ENCODE results near the gene USH1C.

USH1C gene

GRCh38 chr11:17547051-17547577, 2.9 kb upstream of the USH1C start, which contains the start of gene OTOG:
OTOG (plus strand) TSS chr11:17547259; CDS start chr11:17547373, 114 bp downstream.
- DNase-seq (ENCODE audit: low read depth, low spot score): no peak

DNA sequence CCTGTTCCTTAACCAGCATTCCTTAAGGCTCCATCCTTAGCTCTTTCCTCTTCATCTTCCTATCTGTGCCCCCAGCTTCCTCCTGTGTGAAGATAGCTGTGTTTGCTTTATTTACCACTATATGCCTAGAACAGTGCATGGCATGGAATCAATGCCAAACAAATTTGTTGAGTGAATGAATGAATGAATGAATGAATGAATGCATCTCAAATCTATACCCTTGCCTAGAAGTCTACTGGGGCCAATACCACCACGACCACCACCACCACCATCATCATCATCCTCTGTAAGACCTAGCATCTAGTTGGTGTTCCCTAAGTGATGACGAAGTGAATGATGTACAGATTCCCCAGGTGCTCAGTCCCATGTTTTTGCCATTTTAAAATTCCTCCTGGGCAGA, 2.0 kb upstream of the USH1C start:
- no peak for DNase-seq (ENCODE audit: low read depth, low spot score)

DNA sequence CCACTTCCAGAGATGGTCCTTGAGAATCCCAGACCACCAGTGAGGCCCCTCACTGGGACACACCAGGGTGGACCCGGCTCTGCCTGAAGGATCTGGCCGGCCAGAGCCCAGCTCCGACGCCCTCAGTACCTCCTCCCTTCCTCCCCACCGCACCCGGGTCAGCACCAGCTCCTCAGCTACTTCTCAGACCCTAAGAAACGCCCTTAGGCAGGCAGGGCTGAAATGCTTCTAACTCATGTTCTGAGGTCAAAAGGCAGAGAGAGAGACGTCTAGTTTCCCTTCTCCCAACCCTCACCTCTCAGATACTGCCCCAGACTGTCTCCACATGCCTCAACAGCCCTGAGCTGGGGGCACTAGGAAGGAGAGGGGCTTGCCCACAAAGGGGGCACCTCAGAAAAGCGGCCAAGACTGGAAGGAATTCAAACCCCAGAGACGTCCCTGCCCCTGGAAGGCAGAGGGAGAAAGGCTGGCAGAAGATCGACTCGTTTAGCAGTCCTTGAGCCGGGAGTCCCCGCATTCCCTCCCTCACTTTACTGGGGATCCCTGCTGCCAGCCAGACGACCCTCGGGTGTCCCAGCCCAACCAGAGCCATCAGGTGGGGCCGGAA, 539 bp downstream of the USH1C start:
- DNase-seq (ENCODE audit: low read depth, low spot score): no peak

GRCh38 chr11:17543041-17543440, 1.2 kb downstream of the USH1C start:
- DNase-seq (ENCODE audit: low read depth, low spot score): no peak

DNA sequence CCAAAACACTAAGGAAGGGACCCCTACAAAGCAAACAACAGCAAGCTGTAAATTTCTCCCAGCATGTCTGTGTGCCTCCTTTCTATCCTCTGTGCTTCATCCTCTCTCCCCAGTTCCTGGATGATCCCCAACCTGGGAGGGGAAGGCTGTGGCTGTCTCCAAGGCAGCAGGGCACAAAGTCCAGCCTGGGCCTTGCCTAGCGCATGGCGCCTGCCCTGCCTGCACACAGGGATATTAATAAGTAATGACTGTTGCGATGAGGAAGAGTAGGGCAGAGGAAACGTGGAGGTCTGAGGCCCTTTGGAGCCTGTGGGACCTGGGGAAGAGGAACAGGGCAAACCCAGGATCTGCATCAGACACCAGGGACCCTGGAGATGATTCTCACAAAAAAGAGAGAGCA, 2.0 kb downstream of the USH1C start:
- no peak for DNase-seq (ENCODE audit: low read depth, low spot score)

DNA sequence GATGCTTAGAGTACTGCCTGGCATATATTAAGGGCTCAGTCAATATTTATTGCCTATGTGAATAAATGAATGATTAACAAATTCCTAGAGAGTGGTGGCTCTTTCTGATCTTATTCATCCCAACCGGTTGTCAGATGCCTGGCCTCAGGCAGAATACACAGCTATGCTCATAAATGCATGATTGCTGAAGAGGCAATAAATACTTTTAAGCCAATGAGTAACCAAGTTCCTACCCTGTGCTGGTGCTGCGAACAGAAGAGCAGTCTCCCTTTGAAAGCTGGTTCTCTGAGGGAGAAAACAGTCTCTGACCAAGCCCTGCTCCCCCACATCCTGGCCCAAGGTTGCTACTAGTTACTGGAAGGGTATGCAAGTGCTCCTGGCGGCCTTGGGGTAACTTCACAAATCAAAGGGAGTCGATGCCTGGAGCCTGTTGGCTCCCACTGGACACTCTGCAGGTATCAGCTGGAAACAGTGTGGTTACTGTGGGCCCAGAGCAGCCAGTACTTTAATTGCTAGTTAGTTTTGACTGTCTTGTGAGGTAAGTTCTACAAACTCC, 2.8 kb downstream of the USH1C start:
- no peak for DNase-seq (ENCODE audit: low read depth, low spot score)

DNA sequence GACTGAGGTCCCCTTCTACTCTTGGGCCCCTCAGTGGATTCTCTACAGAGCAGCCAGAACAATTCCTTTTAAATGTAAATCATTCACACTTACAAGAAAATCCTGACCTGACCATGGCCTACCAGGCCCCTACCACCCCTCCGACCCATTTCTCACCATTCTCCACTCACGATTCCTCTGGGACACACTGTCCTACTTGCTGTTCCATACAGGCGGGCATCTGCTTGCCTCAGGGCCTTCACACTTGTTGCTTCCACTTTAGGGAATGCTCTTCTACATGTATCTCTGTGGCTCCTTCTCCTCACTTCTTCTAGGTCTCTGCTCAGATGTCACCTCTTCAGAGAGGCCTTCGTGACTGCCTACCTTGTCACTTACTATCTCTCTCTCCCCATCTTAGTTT, 3.4 kb downstream of the USH1C start:
- no peak for DNase-seq (ENCODE audit: low read depth, low spot score)

- no peak for DNase-seq (ENCODE audit: low read depth, low spot score)
Observed at GRCh38 chr11:17538731-17539130, 5.5 kb downstream of the USH1C start.

DNA sequence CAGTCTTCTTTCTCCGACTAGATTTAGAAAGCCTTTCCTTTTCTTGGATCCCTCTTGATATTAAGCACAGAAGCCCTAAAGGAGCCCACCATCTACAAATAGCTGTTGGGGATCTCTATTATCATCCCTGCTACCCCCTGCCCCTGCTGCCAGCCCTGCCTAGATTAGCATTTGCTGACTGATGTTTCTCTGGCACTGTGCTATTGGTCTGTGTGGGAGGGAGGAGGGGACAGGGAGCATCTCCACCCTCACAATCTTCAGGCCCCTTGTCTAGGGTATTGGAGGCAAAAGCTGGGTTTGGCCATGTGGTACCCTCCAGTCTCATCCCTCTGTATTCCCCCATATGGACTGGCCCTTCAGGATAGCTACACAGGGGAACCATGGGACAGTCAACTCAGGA, 6.2 kb downstream of the USH1C start:
- no peak for DNase-seq (ENCODE audit: low read depth, low spot score)

DNA sequence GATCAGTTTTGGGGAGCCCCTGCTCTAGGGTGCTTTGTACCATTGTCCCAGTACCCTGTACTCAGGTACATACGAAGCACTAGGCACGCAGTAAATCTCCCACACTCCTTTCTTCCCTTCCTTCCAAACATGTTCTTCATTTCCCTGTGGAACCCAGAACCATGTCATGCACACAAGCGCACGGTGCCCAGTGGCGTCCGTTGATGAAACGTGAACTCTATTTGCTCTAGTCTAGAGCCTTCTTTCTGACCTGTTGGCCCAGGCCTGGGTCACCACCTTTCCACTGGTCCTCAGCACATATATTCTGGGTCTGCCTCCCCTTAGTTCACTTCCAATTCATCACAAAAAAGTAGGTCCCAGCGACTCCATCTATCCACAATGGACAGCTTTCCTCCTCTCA, 7.0 kb downstream of the USH1C start:
- DNase-seq (ENCODE audit: low read depth, low spot score): no peak

DNA sequence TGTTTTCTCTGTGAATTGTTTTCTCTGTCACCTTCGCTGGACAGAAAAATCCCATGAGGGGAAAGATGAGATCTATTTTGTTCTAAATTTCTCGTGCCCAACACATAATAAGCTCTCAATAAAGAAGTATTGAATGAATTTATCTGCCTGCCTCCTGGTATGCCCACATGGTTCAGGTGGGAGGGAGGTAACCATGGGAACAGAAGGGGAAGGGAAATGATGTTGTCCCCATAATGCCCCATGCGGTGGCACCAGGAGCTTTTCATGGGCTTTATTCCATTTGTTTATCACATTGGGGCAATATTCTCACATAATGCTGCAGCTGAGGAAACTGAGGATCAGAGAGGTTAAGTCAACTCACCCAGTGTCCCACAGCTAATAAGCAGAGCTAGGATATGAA, 8.7 kb downstream of the USH1C start:
- no peak for DNase-seq (ENCODE audit: low read depth, low spot score)

GRCh38 chr11:17533778-17534415, 10.3 kb downstream of the USH1C start:
- no peak for DNase-seq (ENCODE audit: low read depth, low spot score)

DNA sequence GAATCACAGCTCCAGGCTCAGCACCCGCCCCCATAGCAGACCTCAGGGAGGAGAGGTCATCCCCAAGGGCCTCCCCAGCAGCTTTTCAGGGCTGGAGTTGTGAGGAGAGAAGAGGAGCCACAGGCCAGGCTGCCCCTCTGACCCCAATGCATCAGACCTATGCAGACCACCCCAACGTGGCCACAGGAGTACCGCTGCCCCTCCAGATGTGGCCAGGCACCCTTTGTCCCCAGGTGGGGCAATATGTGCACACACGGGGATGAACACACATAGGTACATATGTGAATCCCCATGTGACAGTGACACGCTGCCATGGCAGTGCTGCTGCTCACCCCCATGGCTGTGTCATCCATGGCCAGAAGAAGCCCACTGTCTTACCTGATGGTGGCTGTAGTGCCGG, 10.9 kb downstream of the USH1C start:
- DNase-seq (ENCODE audit: low read depth, low spot score): no peak

GRCh38 chr11:17532784-17533183, 11.4 kb downstream of the USH1C start:
- DNase-seq (ENCODE audit: low read depth, low spot score): no peak

DNA sequence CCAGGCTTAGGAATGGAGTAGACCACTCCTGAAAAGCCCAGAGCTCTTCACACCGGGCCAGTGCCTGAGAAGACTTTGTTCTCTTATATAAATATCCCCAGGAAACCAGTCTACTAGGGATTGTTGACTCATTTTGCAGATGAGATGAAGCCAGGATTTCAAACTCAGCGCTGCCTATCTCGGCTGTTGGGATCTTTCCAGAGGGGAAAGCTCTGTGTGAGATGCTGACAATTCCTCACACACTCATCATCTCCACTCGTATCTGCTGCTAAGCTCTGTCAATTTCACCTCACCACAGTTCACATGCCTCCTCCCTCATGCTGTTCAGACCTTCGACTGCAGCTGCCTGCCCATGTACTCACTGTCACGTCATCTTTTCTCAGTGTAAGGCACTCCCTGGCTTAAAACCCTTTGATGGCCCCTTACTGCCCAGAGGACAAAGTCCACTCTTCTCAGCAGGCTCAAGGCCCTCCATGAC, 12.5 kb downstream of the USH1C start:
- no peak for DNase-seq (ENCODE audit: low read depth, low spot score)

DNA sequence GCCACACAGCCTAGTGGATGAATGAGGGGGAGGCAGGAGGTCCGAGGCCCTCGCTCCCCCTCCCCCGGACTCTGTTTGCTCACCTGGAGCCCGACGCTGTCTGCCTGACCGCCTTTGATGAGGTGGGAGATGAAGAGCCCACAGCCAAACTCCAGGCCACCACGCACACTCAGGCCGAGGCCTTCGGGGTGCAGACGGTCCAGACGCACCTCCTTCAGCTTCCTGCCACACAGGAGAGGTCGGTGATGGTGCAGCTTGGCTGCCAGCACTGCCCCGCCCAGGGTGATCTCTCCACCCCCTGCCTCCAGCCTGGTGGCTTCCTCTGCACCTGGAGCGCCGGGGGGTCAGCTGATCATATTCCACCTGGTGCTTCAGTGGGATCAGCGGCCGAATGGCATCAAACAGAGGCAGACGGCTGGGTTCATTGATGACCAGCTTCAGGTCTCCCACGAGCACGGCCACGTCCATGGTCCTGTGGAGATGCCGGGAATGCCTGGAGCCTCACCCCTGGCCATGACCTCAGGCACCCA, 13.1 kb downstream of the USH1C start:
- DNase-seq (ENCODE audit: low read depth, low spot score): no peak

- DNase-seq (ENCODE audit: low read depth, low spot score): no peak
Observed at GRCh38 chr11:17529844-17530185, 14.4 kb downstream of the USH1C start.

- DNase-seq (ENCODE audit: low read depth, low spot score): no peak
Observed at GRCh38 chr11:17528906-17529843, 15.0 kb downstream of the USH1C start.

DNA sequence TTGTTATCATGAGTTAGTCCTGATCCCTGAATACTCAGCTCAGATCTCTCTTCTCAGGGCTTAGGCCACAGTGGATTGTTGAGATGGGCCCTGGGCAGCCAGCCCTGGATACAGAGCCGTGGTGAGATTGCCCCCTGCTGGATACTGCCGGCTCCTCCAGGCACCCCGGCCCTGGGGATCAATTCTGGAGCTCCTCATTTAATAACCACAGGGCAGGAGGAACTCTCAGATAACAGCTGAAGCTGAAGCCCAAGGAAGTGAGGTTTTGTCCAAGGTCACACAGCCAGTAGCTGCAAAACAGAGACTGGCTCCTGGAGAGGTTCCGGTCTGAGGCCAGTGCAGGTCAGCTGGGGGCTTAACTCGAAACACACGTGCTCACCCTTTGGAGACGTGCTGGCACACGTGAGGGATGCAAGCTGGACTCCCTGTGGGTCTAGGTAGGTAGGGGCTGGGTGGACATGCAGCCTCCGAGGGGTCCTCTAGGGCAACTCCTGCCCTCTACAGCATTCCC, 16.0 kb downstream of the USH1C start:
- DNase-seq (ENCODE audit: low read depth, low spot score): peak; percentile 17

DNA sequence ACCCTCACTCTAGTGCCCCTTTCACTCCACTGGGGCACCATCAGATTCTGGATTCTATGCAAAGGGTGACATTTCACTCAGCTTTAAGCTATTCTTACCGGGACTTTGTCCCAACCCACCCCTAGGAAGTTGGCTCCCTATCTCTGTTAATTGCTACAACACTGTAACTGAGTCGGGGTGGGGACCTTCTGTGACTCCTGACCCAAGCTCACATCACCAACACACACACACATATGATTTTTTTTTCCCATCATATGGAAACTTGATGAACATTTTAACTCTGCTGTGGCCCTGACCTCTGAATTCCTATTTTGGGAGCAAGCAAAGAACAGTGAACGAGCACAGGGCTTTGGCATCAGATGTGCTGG, 16.6 kb downstream of the USH1C start:
- no peak for DNase-seq (ENCODE audit: low read depth, low spot score)

GRCh38 chr11:17526931-17527627, 17.1 kb downstream of the USH1C start:
- no peak for DNase-seq (ENCODE audit: low read depth, low spot score)
